HTERT RPE-1 (cell line): ENCODE results near the gene PPM1E.

ENCODE experiments used
- in situ Hi-C: fragments of 300-500 bp; cut with MboI; formaldehyde crosslinking; loops from 4 replicates; pipeline ENCODE4 v1.14.3; 2020; ENCODE audit warnings: low sequenced_read_pairs

PPM1E gene

DNA sequence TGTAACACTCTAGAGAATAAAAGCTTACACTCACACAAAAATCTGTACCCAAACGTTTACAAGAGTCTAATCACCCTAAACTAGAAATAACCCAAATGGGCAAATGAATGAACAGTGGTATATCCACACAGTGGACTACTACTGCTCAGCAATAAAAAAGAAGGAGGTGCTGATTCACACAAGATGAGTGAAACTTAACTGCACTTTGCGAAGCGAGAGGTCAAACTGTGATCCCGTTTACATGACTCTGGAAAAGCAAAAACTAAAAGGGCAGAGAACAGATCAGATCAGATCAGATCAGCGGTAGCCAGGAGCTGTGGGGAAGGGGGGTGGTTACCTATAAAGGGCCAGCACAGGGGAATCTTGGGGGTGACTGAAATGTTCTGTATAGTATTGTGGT is 237.7 kb downstream of the PPM1E start:
- in situ Hi-C loops = no loop called here

DNA sequence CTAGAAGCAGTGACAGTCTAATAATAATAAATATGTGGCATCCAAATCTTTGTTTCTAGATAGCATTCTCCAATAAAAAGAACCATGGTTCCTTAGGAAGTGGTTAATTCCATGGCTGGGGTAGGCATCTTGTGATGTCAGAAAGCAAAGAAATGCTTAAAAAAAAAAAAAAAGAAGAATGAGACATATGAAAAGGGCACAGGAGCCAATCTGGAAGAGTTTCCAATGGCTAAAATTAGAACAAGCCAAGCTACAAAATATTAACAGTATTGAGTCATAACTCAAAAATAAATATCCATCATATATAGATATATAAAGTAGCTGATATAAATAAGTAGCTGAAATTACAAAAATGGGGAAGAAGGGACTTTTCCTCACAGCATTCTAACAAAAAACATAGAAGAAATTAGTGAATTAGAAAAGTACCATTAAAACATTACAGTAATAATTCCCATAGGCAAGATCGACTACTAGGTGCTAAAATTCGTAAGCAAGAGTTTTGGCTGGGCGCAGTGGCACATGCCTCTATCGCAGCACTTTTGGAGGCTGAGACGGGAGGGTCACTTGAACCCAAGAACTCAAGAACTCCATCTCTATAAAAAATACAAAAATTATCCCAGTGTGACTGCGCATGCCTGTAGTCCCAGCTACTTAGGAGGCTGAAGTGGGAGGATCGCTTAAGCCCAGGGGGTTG is 239.7 kb downstream of the PPM1E start:
- in situ Hi-C loops = no loop called here

- in situ Hi-C loops = no loop called here
These were observed 241.3 kb downstream of the PPM1E start for GRCh38 chr17:58996968-58997367.

DNA sequence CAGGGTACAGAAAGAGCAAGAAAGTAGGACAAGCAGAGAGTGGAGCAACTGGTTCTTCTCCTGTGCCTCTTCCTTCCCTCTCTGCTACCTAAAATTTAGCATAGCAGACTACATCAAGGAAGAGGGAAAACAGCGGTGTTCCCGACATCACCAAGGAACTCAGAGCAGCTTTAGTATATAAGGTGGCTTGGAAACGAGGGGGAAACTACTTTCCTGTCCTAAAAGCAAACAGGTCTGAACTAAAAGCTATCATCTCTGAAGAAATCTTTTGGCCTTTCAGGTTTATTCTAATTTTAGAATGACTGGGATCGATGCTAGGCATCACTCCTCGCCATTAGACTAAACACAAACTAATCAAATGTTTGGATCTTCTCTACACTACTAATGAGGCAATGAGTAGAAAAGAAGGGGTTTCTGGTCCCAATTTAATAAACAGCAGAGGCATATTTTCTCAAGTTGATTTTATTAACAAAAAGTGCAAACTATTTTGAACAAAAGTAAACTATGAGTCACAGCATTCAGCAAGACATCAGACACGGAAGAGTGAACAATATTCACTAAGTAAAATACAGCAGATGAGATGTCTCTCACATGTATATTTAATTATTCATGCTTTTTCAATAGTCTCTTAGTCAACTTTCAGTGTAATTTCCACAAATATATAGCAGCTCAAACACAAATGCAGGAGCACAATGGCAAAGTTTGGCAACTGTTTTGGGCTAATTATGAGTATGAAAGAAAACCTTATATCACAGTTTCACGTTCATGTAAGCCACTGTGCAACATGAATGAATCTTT is 242.3 kb downstream of the PPM1E start:
- in situ Hi-C loops = no loop called here

- in situ Hi-C loops = no loop called here
These were observed 243.2 kb downstream of the PPM1E start for GRCh38 chr17:58998871-58999270.

- in situ Hi-C loops = no loop called here
These were observed 243.8 kb downstream of the PPM1E start for GRCh38 chr17:58999500-58999899.

DNA sequence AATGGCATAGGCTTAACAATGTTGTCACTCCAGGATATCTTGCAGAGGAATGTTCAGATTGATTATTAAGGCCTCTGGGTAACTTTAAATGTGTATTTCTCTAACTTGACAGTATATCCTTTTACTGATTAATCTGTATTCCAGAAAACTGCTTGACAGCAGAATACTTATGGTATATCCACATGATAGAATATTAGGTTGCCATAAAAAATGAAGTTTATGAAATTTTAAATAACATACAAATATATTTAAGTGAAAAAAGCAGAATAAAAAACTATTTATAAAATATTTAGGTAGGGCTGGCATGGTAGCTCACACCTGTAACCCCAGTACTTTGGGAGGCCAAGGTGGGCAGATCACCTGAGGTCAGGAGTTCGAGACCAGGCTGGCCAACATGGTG is 244.4 kb downstream of the PPM1E start:
- in situ Hi-C loops = no loop called here

- in situ Hi-C loops = no loop called here
These were observed 245.6 kb downstream of the PPM1E start for GRCh38 chr17:59001158-59001814.

DNA sequence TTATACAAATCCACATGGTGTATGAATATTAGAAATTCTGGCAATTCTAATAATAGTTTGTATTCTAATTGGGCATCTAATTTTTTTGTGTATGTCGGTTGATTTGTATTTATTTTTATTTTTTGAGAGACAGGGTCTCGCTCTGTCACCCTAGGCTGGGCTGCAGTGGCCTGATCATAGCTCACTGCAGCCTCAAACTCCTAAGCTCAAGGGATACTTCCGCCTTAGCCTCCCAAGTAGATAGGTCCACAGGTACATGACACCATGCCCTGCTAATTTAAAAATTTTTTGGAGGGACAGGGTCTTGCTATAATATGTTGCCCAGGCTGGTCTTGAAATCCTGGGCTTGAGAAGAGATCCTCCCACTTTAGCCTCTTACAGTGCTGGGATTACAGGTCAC is 246.5 kb downstream of the PPM1E start:
- in situ Hi-C loops = no loop called here

- in situ Hi-C loops = no loop called here
These were observed 247.2 kb downstream of the PPM1E start for GRCh38 chr17:59002848-59003247.

DNA sequence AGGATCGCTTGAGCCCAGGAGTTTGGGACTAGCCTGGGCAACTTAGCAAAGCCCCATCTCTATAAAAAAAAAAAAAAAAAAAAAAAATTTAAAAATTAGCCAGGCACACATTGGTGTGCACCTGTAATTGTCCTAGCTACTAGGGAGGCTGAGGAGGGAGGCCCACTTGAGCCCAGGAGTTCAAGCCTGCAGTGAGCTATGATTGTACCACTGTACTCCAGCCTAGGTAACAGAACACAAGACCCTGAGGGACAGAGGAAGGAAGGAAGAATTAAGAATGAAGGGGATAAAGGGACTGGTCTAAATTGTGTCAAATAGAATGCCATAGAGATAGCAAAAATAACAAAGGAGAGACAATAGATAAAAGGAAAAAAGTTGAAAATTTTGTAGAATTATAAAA is 248.2 kb downstream of the PPM1E start:
- in situ Hi-C loops = no loop called here

GRCh38 chr17:59004338-59005111 is 248.9 kb downstream of the PPM1E start:
- in situ Hi-C loops = no loop called here

DNA sequence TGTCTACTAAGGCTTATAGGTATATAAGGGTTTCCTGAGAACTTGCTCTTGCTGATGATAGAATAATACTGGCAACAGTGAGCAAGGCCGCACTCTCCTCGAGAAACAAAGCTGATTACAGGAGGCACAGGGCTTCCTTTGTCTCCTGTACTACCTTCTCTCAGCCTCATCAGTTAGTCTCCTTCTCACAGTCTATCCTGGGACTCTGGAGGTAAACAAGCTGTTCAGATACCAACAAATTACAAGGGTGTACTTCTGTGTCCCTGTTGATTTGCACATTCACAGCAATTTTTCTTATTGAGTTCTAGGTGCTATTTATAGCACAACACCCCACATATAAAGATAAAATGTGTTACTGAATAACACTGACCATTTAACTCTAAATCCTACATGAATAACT is 252.3 kb downstream of the PPM1E start:
- in situ Hi-C loops = no loop called here

DNA sequence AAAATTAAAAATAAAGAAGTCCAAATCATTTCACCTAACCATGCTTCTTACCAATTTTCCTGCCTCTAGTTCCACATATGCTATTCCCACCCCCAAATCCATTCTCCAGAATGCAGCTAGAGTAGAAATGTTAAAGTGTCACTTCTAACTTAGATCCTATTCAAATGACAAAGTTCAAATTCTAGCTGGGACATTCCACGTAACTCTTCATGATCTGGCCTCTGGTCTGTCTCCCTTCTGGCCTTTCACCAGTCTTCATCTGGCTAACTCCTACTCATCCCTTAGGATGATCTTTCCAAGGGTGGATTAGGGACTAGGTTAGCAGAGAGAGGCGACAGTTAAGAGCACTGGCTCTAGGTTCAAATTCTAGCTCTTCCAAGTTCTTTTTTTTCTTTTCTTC is 253.1 kb downstream of the PPM1E start:
- in situ Hi-C loops = no loop called here

DNA sequence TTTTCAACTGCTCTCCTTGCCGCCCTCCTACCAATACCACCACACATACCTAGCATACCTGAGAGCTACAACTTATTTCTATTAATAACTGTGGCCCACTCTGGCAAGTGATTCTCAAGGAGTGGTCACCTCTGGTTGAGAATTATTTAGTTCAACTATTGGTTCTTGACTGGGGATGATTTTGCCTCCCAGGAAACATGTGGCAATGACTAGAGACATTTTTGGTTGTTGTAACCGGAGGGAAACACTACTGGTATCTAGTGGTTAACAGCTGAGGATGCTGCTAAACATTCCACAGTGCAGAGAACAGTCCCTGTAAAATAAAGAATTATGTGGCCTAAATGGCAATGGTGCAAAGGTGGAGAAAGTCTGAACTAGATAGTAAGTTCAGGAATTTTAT is 254.4 kb downstream of the PPM1E start:
- in situ Hi-C loops = no loop called here

DNA sequence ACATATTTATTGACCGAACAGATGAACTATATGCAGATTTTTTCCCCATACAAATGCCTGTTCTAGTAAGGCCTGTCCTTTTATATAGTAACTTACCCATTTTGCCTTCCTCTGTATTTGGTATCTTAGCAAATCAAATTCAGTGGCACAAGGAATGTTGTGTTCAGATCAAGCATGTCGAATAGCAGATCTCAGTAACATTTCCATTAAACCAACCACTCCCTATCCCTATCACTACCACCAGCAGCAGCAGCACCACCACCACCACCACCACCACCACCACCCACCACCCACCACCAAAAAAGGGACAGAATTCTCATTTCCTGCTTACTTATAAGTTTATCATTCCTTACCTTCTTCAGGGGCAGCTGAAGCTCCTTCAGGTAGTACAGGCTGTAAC is 256.3 kb downstream of the PPM1E start:
- in situ Hi-C loops = no loop called here

DNA sequence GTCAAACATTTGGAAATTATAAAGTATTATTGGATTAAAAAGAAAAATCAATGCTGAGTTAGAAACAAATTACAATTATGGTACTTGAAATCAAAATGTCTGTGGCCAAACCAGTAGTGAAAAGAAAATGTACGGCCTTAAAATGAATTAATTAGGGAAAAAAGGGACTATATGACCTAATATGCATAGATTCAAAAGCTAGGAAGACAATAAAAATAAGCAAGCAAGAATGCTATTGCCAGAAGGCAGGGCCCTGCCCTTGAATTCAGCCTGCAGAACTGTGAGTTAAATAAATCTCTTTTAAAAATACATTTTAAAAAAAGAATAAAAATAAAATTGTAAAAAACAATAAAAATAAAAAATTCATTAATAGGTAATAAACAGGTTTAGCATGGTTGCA is 262.4 kb downstream of the PPM1E start:
- in situ Hi-C loops = no loop called here

GRCh38 chr17:59024916-59025315 is 269.3 kb downstream of the PPM1E start:
- in situ Hi-C loops = no loop called here

DNA sequence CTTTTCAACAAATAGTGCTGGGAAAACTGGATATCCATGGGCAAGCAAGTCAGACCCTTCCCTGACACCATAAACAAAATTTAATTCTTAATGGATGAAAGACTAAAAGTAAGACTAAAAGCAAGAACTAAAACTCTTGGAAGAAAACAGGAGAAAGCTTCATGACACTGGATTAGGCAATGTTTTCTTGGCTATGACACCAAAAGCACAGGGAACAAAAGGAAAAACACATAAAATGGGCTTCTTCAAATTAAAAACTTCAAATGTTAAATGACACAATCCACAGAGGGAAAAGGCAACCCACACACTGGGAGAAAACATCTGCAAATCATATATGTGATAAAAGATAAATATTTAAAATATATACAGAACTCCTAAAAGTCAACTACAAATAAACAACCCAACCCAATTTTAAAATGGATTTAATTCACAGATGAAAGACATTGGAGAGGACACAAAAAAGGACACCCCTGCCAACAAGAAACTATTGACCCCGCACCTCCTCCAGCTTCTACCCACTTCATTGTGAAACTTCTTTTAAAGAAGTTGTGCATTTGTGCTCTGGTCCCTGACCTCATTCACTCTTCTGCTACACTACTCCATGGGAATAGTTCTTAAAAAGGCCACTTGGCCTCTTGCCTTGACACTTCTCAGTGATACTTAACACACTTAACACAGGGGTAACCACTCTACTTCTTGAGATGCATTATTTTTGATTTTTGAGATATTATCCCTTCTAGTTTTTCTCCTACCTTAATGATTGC is 270.7 kb downstream of the PPM1E start:
- in situ Hi-C loops = no loop called here

DNA sequence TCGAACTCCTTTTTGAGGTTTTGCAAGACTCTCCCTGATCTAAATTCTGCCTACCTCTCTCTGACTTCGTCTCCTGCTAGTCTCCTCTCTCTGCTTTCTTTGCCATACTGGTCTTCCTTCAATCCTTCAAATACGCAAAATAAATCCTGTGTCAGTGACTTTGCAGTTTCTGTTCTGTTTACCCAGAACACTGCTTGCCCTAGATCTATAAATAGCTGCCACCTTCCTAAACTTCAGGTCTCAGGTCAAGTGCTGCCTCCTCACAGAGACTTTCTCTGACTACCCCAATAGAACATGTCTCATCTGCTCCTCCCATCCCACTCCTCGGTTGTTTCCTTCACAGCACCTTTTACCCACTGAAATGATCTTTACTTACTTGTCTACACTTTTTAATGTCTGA is 272.1 kb downstream of the PPM1E start:
- in situ Hi-C loops = no loop called here

DNA sequence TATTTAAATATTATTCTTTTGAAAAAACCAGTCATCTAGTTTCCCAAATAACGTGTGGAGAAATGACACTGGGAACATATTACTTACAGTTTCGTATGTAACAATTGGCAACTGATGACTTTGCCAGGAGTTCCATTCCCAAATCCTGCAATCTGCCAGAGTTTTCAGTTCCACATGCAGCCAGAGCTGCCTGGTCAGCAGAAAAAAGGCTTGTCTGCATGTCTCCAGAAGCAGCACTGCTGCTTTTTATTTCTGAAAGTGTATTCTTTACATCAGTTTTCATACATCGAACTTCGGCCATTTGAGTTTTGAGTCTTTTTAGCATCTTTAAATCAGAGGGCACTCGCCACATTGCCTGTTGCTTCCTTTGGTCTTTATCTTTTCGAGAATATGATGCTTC is 272.7 kb downstream of the PPM1E start:
- in situ Hi-C loops = no loop called here
